WTC11 (cell line): ENCODE results near the gene DROSHA. TPM values are rescaled to one million over a fixed set of nuclear protein-coding genes. Genes with fewer than 3 reads are reported as not detected.

Experiments used
- ATAC-seq: fragments of 200-7000 bp; cut with Tn5 transposase; 2 replicates; pipeline ENCODE4 v1.10.0; 2021; ENCODE audit warnings: mild to moderate bottlenecking, moderate library complexity
- CTCF ChIA-PET: fragments of 300-600 bp; sonication (Branson Sonifier 250); formaldehyde crosslinking; loops from one replicate; lab custom pipeline; 2021; ENCODE audit warnings: antibody characterized with exemption; lab: Charles Lee
- POLR2A ChIA-PET: fragments of 350-600 bp; sonication (Branson Sonifier 250); formaldehyde crosslinking; loops from one replicate; lab custom pipeline; 2021; ENCODE audit warnings: antibody characterized with exemption; lab: Charles Lee
- DNase-seq: peaks from one replicate; pipeline ENCODE4 v3.0.0; 2021; ENCODE audit warnings: low spot score
- H3K27ac Mint-ChIP-seq: 2 replicates; pipeline ENCODE4 v1.8.0; 2021; ENCODE audit warnings: mixed read lengths
- H3K27me3 Mint-ChIP-seq: 2 replicates; pipeline ENCODE4 v1.8.0; 2021; ENCODE audit warnings: low read depth, mild to moderate bottlenecking, moderate library complexity, mixed read lengths
- H3K36me3 Mint-ChIP-seq: 2 replicates; pipeline ENCODE4 v1.8.0; 2021; ENCODE audit warnings: mixed read lengths
- H3K4me1 Mint-ChIP-seq: 2 replicates; pipeline ENCODE4 v1.8.0; 2022; ENCODE audit warnings: mixed read lengths
- H3K4me3 Mint-ChIP-seq: 2 replicates; pipeline ENCODE4 v1.8.0; 2021; ENCODE audit warnings: mild to moderate bottlenecking, moderate library complexity, mixed read lengths
- H3K9me3 Mint-ChIP-seq: 2 replicates; pipeline ENCODE4 v1.8.0; 2021; ENCODE audit warnings: mixed read lengths
- CREM ChIP-seq: sonication (generic); formaldehyde crosslinking; IDR thresholded peaks from 2 replicates; pipeline ENCODE4 v1.8.1; 2022; ENCODE audit warnings: mild to moderate bottlenecking, missing genetic modification reagents, moderate library complexity
- ESRRA ChIP-seq: sonication (generic); formaldehyde crosslinking; IDR thresholded peaks from 2 replicates; pipeline ENCODE4 v1.8.1; 2022; ENCODE audit warnings: mild to moderate bottlenecking, missing genetic modification reagents, borderline replicate concordance
- HMGA2 ChIP-seq: fragments of 250-450 bp; sonication (Bioruptor Pico); IDR thresholded peaks from 2 replicates; pipeline ENCODE4 v1.4.0; 2021; ENCODE audit warnings: mild to moderate bottlenecking, moderate library complexity
- NR2C2 ChIP-seq: sonication (generic); formaldehyde crosslinking; IDR thresholded peaks from 2 replicates; pipeline ENCODE4 v1.8.0; 2022; ENCODE audit warnings: mild to moderate bottlenecking, missing genetic modification reagents
- OVOL2 ChIP-seq: fragments of 250-450 bp; sonication (Bioruptor Pico); IDR thresholded peaks from 2 replicates; pipeline ENCODE4 v1.9.0; 2021; ENCODE audit warnings: mild to moderate bottlenecking, borderline replicate concordance
- PRRX2 ChIP-seq: fragments of 250-450 bp; sonication (Bioruptor Pico); IDR thresholded peaks from 2 replicates; pipeline ENCODE4 v1.8.0; 2021; ENCODE audit warnings: mild to moderate bottlenecking
- RELA ChIP-seq: sonication (generic); formaldehyde crosslinking; IDR thresholded peaks from 2 replicates; pipeline ENCODE4 v1.8.1; 2022; ENCODE audit warnings: missing genetic modification reagents, mild to moderate bottlenecking, borderline replicate concordance
- TEAD1 ChIP-seq: sonication (generic); formaldehyde crosslinking; IDR thresholded peaks from 2 replicates; pipeline ENCODE4 v1.8.0; 2022; ENCODE audit warnings: mild to moderate bottlenecking, missing genetic modification reagents
- TP53 ChIP-seq: sonication (generic); formaldehyde crosslinking; IDR thresholded peaks from 2 replicates; pipeline ENCODE4 v1.8.1; 2023; ENCODE audit warnings: mild to moderate bottlenecking, missing genetic modification reagents
- ZNF121 ChIP-seq: sonication (generic); formaldehyde crosslinking; IDR thresholded peaks from 2 replicates; pipeline ENCODE4 v1.8.0; 2023; ENCODE audit warnings: missing genetic modification reagents
- ZNF219 ChIP-seq: sonication (generic); formaldehyde crosslinking; IDR thresholded peaks from 2 replicates; pipeline ENCODE4 v1.8.0; 2023; ENCODE audit warnings: missing genetic modification reagents, mild to moderate bottlenecking, borderline replicate concordance
- ZNF232 ChIP-seq: sonication (generic); formaldehyde crosslinking; IDR thresholded peaks from 2 replicates; pipeline ENCODE4 v1.8.0; 2022; ENCODE audit warnings: mild to moderate bottlenecking, missing genetic modification reagents
- total RNA-seq: library from RNA; stranded (reverse); gene quantifications from 3 replicates; pipeline ENCODE4 v1.2.3, GENCODE V29; 2021
- TF ChIP-seq, protein P1 (sequence below): sonication (generic); formaldehyde crosslinking; IDR thresholded peaks from 2 replicates; pipeline ENCODE4 v1.8.1; 2023; ENCODE audit warnings: mild to moderate bottlenecking, missing genetic modification reagents, moderate library complexity
- TF ChIP-seq, protein P2 (sequence below): fragments of 250-450 bp; sonication (Bioruptor Pico); IDR thresholded peaks from 2 replicates; pipeline ENCODE4 v1.9.0; 2021; ENCODE audit warnings: mild to moderate bottlenecking
- TF ChIP-seq, protein P3 (sequence below): sonication (generic); formaldehyde crosslinking; IDR thresholded peaks from 2 replicates; pipeline ENCODE4 v1.8.0; 2023; ENCODE audit warnings: missing genetic modification reagents, mild to moderate bottlenecking, borderline replicate concordance
- TF ChIP-seq, protein P4 (sequence below): sonication (generic); formaldehyde crosslinking; IDR thresholded peaks from 2 replicates; pipeline ENCODE4 v1.8.1; 2023; ENCODE audit warnings: mild to moderate bottlenecking, missing genetic modification reagents, moderate library complexity
- TF ChIP-seq, protein P5 (sequence below): sonication (generic); formaldehyde crosslinking; IDR thresholded peaks from 2 replicates; pipeline ENCODE4 v1.8.1; 2022; ENCODE audit warnings: missing genetic modification reagents, borderline replicate concordance

The DROSHA gene
- total RNA-seq, 1 experiment from 2014 or later = 125 TPM

DNA sequence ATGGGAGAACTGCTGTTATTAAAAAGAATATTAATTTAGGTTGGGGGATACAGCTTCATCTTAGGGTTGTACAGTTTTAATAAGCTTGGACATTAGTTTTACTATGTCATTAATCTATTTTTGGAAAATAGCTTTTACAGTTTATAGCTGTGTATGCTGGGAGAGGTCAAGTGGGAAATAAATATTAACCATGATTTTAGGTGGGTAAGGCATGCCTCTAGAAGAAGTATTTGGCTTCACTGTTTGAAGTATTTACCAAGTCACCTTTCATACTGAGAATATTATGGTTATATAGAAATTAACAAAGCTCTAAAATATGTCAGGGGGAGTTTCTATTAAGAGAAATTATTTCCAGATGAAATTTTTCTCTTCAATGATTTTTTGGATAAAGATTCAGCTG, 5.5 kb upstream of the DROSHA start:
- Mint-ChIP-seq H3K27me3 (no peaks in the 10 kb centered on the region), H3K4me3 (no peak overlapping the region), H3K27ac (no peak overlapping the region), H3K4me1 (peaks cover 5% of the 10 kb centered on the region), H3K9me3 (no peaks in the 10 kb centered on the region), H3K36me3 (peaks cover 65% of the 10 kb centered on the region)
- DNase-seq = no peak
- TF ChIP-seq, protein P1, sequence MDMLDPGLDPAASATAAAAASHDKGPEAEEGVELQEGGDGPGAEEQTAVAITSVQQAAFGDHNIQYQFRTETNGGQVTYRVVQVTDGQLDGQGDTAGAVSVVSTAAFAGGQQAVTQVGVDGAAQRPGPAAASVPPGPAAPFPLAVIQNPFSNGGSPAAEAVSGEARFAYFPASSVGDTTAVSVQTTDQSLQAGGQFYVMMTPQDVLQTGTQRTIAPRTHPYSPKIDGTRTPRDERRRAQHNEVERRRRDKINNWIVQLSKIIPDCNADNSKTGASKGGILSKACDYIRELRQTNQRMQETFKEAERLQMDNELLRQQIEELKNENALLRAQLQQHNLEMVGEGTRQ (CRISPR knock-in tag) = no peak
- no peak for TF ChIP-seq RELA
- ChIA-PET POLR2A (no interaction called here), CTCF (no interaction called here)
- ATAC-seq = no peak

DNA sequence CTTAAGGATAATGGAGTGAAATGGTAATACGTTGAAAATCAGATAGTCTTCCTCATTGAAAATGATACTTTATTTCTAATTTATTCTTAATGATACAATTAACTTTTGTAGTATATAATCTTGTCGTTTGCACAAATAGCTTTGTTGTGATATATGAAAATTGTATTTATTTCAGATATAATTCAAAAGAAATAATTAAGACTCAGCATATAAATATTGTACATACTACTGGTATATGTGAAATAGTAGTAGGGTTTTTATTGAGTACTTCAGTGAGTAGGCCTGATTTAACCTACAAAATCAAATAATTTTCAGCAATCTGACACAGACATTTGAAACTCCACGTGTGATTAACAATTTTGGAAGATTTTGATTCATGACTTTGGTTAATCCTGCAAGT, 5.0 kb upstream of the DROSHA start:
- Mint-ChIP-seq H3K4me3 (no peak overlapping the region), H3K4me1 (peaks cover 5% of the 10 kb centered on the region), H3K36me3 (peaks cover 60% of the 10 kb centered on the region), H3K27ac (no peak overlapping the region), H3K9me3 (no peaks in the 10 kb centered on the region), H3K27me3 (no peaks in the 10 kb centered on the region)
- TF ChIP-seq, protein P2, sequence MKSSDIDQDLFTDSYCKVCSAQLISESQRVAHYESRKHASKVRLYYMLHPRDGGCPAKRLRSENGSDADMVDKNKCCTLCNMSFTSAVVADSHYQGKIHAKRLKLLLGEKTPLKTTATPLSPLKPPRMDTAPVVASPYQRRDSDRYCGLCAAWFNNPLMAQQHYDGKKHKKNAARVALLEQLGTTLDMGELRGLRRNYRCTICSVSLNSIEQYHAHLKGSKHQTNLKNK (CRISPR knock-in tag) = no peak
- TF ChIP-seq ZNF219 (CRISPR knock-in tag) (no peak), TP53 (CRISPR knock-in tag) (no peak), NR2C2 (CRISPR knock-in tag) (no peak)
- TF ChIP-seq, protein P3, sequence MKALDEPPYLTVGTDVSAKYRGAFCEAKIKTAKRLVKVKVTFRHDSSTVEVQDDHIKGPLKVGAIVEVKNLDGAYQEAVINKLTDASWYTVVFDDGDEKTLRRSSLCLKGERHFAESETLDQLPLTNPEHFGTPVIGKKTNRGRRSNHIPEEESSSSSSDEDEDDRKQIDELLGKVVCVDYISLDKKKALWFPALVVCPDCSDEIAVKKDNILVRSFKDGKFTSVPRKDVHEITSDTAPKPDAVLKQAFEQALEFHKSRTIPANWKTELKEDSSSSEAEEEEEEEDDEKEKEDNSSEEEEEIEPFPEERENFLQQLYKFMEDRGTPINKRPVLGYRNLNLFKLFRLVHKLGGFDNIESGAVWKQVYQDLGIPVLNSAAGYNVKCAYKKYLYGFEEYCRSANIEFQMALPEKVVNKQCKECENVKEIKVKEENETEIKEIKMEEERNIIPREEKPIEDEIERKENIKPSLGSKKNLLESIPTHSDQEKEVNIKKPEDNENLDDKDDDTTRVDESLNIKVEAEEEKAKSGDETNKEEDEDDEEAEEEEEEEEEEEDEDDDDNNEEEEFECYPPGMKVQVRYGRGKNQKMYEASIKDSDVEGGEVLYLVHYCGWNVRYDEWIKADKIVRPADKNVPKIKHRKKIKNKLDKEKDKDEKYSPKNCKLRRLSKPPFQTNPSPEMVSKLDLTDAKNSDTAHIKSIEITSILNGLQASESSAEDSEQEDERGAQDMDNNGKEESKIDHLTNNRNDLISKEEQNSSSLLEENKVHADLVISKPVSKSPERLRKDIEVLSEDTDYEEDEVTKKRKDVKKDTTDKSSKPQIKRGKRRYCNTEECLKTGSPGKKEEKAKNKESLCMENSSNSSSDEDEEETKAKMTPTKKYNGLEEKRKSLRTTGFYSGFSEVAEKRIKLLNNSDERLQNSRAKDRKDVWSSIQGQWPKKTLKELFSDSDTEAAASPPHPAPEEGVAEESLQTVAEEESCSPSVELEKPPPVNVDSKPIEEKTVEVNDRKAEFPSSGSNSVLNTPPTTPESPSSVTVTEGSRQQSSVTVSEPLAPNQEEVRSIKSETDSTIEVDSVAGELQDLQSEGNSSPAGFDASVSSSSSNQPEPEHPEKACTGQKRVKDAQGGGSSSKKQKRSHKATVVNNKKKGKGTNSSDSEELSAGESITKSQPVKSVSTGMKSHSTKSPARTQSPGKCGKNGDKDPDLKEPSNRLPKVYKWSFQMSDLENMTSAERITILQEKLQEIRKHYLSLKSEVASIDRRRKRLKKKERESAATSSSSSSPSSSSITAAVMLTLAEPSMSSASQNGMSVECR = no peak
- TF ChIP-seq, protein P4, sequence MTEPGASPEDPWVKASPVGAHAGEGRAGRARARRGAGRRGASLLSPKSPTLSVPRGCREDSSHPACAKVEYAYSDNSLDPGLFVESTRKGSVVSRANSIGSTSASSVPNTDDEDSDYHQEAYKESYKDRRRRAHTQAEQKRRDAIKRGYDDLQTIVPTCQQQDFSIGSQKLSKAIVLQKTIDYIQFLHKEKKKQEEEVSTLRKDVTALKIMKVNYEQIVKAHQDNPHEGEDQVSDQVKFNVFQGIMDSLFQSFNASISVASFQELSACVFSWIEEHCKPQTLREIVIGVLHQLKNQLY = no peak
- ChIA-PET POLR2A (no interaction called here), CTCF (no interaction called here)
- ATAC-seq (no peak), DNase-seq (no peak)

DNA sequence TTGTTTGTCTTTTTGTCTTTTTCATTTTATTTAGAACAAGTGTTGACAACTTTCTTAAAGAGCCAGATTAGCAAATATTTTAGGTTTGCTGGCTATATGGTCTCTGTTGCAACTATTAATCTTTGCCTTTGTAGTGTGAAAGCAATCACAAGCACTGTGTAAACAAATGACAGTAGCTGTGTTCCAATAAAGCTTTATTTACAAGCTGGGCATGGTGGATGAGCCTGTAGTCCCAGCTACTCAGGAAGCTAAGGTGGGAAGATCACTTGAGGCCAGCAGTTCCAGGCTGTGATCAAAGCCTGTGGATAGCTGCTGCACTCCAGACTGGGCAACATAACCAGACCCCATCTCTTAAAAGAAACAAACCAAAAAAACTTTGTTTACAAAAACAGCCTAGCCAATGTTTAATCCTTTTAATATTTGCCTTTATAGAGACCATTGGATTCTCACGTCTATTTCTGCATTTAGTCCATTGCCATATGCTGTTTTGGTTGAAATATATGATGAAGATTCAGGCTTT, 2.7 kb upstream of the DROSHA start:
- ATAC-seq = no peak
- H3K9me3 Mint-ChIP-seq = no peaks in the 10 kb centered on the region
- POLR2A ChIA-PET = no interaction called here
- H3K27ac Mint-ChIP-seq = no peak overlapping the region
- DNase-seq = no peak
- peaks cover 18% of the 10 kb centered on the region for H3K4me1 Mint-ChIP-seq
- CTCF ChIA-PET = no interaction called here
- no peaks in the 10 kb centered on the region for H3K27me3 Mint-ChIP-seq
- H3K4me3 Mint-ChIP-seq = no peak overlapping the region
- peaks cover 43% of the 10 kb centered on the region for H3K36me3 Mint-ChIP-seq
- TF ChIP-seq ESRRA (CRISPR knock-in tag) (no peak), OVOL2 (CRISPR knock-in tag) (no peak), TEAD1 (no peak), ZNF232 (no peak), CREM (no peak), HMGA2 (CRISPR knock-in tag) (no peak), PRRX2 (CRISPR knock-in tag) (no peak), ZNF121 (CRISPR knock-in tag) (0 out of 2 replicates have a peak, but pooled peaks have one; percentile 15)
- TF ChIP-seq, protein P5, sequence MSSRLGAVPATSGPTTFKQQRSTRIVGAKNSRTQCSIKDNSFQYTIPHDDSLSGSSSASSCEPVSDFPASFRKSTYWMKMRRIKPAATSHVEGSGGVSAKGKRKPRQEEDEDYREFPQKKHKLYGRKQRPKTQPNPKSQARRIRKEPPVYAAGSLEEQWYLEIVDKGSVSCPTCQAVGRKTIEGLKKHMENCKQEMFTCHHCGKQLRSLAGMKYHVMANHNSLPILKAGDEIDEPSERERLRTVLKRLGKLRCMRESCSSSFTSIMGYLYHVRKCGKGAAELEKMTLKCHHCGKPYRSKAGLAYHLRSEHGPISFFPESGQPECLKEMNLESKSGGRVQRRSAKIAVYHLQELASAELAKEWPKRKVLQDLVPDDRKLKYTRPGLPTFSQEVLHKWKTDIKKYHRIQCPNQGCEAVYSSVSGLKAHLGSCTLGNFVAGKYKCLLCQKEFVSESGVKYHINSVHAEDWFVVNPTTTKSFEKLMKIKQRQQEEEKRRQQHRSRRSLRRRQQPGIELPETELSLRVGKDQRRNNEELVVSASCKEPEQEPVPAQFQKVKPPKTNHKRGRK = no peak
